Panc1 (cell line): ENCODE results near the gene SERPINB13. TPM values are rescaled to one million over a fixed set of nuclear protein-coding genes. Genes with fewer than 3 reads are reported as not detected.

Experiments
- ATAC-seq: fragments of 200-7000 bp; cut with Tn5 transposase; 2 replicates; pipeline ENCODE4 v1.9.1; 2020; ENCODE audit warnings: mild to moderate bottlenecking, moderate library complexity
- BruUV-seq: library from RNA; stranded (reverse); fragments of 400-500 nt; replicated peaks from 2 replicates; lab custom pipeline; 2021; lab: Mats Ljungman, UMichigan
- CTCF ChIA-PET: fragments of 300-600 bp; sonication (Branson Sonifier 250); formaldehyde crosslinking; loops from one replicate; lab custom pipeline; 2022; ENCODE audit warnings: antibody characterized with exemption; lab: Charles Lee
- POLR2A ChIA-PET: fragments of 300-600 bp; sonication (Branson Sonifier 250); formaldehyde crosslinking; loops from one replicate; lab custom pipeline; 2022; ENCODE audit warnings: antibody characterized with exemption; lab: Charles Lee
- DNase-seq: peaks from one replicate; pipeline ENCODE4 v3.0.0-alpha.2; 2010; ENCODE audit warnings: low read depth, low spot score
- H3K27ac ChIP-seq: 2 replicates; pipeline ENCODE4 v1.5.1; 2011; ENCODE audit warnings: mild to moderate bottlenecking, low read length, inconsistent platforms
- H3K27me3 ChIP-seq: fragments of 200-500 bp; sonication (Bioruptor generic); 2 replicates; pipeline ENCODE4 v1.6.0; 2014; ENCODE audit warnings: low read length, inconsistent platforms; ENCODE audit not compliant: control insufficient read depth, insufficient read depth
- H3K36me3 ChIP-seq: fragments of 200-500 bp; sonication (Bioruptor generic); 2 replicates; pipeline ENCODE4 v1.5.1; 2014; ENCODE audit warnings: inconsistent platforms, mild to moderate bottlenecking, low read length, moderate library complexity; ENCODE audit not compliant: control insufficient read depth, insufficient read depth
- H3K4me1 ChIP-seq: 2 replicates; pipeline ENCODE4 v1.5.1; 2011; ENCODE audit warnings: inconsistent platforms, mild to moderate bottlenecking, low read length, moderate library complexity; ENCODE audit not compliant: control insufficient read depth, insufficient read depth
- H3K4me3 ChIP-seq, 2 experiments: 2 replicates each; pipeline ENCODE4 v1.5.1; 2011 to 2012; ENCODE audit warnings: low read depth in 2 of 2, low read length in 2 of 2, mild to moderate bottlenecking in 2 of 2, inconsistent platforms in 1 of 2, moderate library complexity in 1 of 2
- H3K9me3 ChIP-seq: fragments of 200-500 bp; sonication (Bioruptor generic); 2 replicates; pipeline ENCODE4 v1.5.1; 2014; ENCODE audit warnings: low read depth, mild to moderate bottlenecking, inconsistent platforms, low read length, moderate library complexity; ENCODE audit not compliant: control insufficient read depth, insufficient read depth
- POLR2AphosphoS5 ChIP-seq: IDR thresholded peaks from 2 replicates; pipeline ENCODE4 v1.6.1; 2012; ENCODE audit warnings: mild to moderate bottlenecking, low read depth, low read length, moderate library complexity
- REST ChIP-seq, 2 experiments: IDR thresholded peaks; 2 replicates each; pipeline ENCODE4 v1.6.1; 2011 to 2012; ENCODE audit warnings: low read depth in 2 of 2, control low read depth in 1 of 2, low read length in 1 of 2, mild to moderate bottlenecking in 1 of 2, moderate library complexity in 1 of 2; ENCODE audit not compliant: insufficient read depth in 1 of 2
- SIN3A ChIP-seq: IDR thresholded peaks from 2 replicates; pipeline ENCODE4 v1.6.1; 2012; ENCODE audit warnings: low read depth, mild to moderate bottlenecking, low read length, moderate library complexity, borderline replicate concordance; ENCODE audit not compliant: insufficient read depth
- TCF7L2 ChIP-seq: IDR thresholded peaks from 2 replicates; pipeline ENCODE4 v1.6.1; 2011; ENCODE audit warnings: mild to moderate bottlenecking, low read depth, low read length, inconsistent platforms
- in situ Hi-C: cut with HindIII; loops from 2 replicates; pipeline ENCODE4 v1.10.0; 2016; ENCODE audit warnings: low sequenced_read_pairs, low pct_unique_long_range_greater_than_20kb
- intact Hi-C: fragments of 100-400 bp; cut with micrococcal nuclease; formaldehyde crosslinking; loops from one replicate; pipeline ENCODE4 v1.10.0; 2022; ENCODE audit not compliant: unreplicated experiment
- total RNA-seq: library from RNA; stranded (reverse); gene quantifications from one replicate; pipeline ENCODE4 v1.2.1, GENCODE V29; 2021; ENCODE audit not compliant: unreplicated experiment
- TF ChIP-seq, protein P1 (sequence below): fragments of 450-650 bp; IDR thresholded peaks from 2 replicates; pipeline ENCODE4 v1.5.1; 2017; ENCODE audit warnings: mild to moderate bottlenecking

Gene SERPINB13
- total RNA-seq, 1 experiment from 2014 or later, result not detected

DNA sequence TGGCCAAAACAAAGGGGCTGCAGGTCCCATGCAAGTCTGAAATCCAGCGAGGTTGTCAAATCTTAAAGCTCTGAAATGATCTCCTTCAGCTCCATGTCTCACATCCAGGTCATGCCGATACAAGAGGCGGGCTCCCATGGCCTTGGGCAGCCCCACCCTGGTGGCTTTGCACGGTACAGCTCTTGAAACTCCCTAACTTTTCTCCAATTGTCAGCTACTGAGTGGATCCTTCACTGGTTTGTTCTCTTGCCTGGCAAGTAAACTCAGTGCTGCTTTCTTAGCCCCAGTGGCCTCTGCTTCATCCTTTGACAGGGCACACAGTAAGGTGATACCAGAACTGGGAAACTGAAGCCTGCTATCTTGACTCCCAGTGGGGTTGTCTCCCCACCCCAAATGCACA is 26.3 kb downstream of the SERPINB13 start:
- no peak for DNase-seq
- no TSS peak for BruUV-seq

GRCh38 chr18:63617049-63617914 is 30.1 kb downstream of the SERPINB13 start:
- Histone ChIP-seq H3K4me1 (no peaks in the 10 kb centered on the region), H3K4me3 (no peak overlapping the region), H3K27ac (no peak overlapping the region), H3K27me3 (no peaks in the 10 kb centered on the region), H3K36me3 (no peaks in the 10 kb centered on the region), H3K9me3 (no peaks in the 10 kb centered on the region)
- in situ Hi-C loops (no loop called here), intact Hi-C loops (no loop called here)
- no peak for DNase-seq
- TF ChIP-seq, protein P1, sequence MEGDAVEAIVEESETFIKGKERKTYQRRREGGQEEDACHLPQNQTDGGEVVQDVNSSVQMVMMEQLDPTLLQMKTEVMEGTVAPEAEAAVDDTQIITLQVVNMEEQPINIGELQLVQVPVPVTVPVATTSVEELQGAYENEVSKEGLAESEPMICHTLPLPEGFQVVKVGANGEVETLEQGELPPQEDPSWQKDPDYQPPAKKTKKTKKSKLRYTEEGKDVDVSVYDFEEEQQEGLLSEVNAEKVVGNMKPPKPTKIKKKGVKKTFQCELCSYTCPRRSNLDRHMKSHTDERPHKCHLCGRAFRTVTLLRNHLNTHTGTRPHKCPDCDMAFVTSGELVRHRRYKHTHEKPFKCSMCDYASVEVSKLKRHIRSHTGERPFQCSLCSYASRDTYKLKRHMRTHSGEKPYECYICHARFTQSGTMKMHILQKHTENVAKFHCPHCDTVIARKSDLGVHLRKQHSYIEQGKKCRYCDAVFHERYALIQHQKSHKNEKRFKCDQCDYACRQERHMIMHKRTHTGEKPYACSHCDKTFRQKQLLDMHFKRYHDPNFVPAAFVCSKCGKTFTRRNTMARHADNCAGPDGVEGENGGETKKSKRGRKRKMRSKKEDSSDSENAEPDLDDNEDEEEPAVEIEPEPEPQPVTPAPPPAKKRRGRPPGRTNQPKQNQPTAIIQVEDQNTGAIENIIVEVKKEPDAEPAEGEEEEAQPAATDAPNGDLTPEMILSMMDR, result no peak
- TF ChIP-seq TCF7L2 (no peak), SIN3A (no peak), POLR2AphosphoS5 (no peak)
- no TSS peak for BruUV-seq
- ATAC-seq, result no peak
- ChIA-PET CTCF (no interaction called here), POLR2A (no interaction called here)

More for the DNA sequence above, 26.3 kb downstream of the SERPINB13 start:
- in situ Hi-C loops (no loop called here), intact Hi-C loops (no loop called here)
- POLR2A ChIA-PET, result no interaction called here
- Histone ChIP-seq H3K4me1 (no peaks in the 10 kb centered on the region), H3K36me3 (no peaks in the 10 kb centered on the region), H3K9me3 (no peaks in the 10 kb centered on the region), H3K27ac (no peak overlapping the region), H3K4me3 (no peak overlapping the region), H3K27me3 (no peaks in the 10 kb centered on the region)
- ATAC-seq, result no peak
- TF ChIP-seq, protein P1, result no peak
- TF ChIP-seq TCF7L2 (no peak), REST (IDR thresholded peaks at IDR 0.05; ENCODE audit: insufficient read depth in 1 of 2, low read depth in 2 of 2, low read length in 1 of 2) (no peak), POLR2AphosphoS5 (no peak), SIN3A (no peak)
- CTCF ChIA-PET, result no interaction called here
